ENCODE results near the gene FRY. TPM values are rescaled to one million over a fixed set of nuclear protein-coding genes. Genes with fewer than 3 reads are reported as not detected.

The FRY gene
- polyA plus RNA-seq = 59.7 and 67.9 TPM in 2 replicates

DNA sequence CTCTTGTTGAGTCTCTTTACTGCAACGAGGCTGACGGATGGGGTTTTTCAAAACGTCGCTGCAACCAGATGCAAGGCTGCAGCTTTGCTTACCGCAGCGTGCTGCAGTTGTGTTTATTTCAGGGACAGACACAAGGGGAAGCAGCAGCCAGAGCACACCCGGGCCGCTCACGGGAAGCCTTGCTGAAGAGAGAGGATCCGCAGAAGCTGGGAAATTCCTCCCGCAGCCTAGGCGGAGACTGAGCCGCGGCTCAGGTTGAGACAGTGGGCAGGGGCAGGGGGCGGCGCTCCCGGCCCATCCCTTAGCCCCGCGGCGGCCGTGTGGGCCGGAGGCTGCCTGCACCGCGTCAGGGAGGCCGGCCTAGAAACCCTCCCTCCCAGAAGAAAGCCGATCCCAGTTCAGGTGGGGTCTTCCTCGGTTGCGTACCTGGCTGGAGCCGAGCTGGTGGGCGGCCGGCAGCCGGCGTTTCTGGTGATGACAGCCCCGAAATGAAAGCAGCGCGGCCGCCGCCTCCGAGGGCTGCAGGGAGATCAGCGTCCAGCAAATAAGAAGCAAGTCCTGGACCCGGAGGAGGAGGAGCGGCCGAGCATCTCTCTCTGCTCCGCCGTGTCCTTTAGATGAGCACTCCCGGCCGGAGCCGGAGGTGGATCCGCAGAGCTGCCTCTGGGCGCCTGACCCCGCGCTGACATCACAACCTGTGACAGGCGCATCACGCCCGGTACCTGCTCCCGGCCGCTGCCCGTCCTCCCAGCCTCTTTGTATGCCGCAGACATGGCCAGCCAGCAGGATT lies at the start of gene FRY:
Gene FRY, plus strand, starts transcription at position 750 of the 790 bp plus-strand sequence. Its CDS starts 22 bp downstream, at position 772.

GRCh38 chr13:32315238-32316027 lies 283.9 kb downstream of the FRY start, which contains the start of the genes BRCA2 and ZAR1L:
Gene BRCA2, plus strand, starts transcription at chr13:32315508. Its CDS starts 953 bp downstream, at chr13:32316461.
Gene ZAR1L, minus strand, starts transcription at chr13:32315363. Its CDS starts 3,438 bp downstream, at chr13:32311925.

